GM21723 (cell line): ENCODE results near the gene RBM19.

ENCODE experiments used
- ATAC-seq: cut with Tn5 transposase; IDR thresholded peaks from one replicate; pipeline ENCODE4 v1.9.1; 2021; ENCODE audit warnings: mild to moderate bottlenecking, moderate library complexity; ENCODE audit not compliant: unreplicated experiment

The RBM19 gene

DNA sequence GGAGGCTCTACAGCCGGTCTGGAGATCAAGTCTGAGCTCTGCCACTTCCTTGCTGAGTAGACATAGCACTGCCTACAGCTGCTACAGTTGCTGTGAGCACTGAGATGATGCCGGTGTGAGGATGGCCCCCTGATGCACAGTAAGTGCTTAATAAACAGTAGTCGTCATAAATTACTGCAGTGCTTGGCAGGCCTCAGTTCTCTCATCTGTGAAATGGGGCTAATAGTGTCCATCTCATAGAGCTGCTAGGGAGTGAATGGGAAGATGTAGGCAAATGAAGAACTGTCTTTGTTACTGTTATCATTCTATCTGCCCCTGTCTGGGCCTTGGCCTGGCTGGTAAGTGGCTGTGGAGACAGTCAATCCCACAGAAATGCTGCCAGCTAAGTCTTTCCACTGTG is 124.3 kb downstream of the RBM19 start:
- ATAC-seq = no peak

DNA sequence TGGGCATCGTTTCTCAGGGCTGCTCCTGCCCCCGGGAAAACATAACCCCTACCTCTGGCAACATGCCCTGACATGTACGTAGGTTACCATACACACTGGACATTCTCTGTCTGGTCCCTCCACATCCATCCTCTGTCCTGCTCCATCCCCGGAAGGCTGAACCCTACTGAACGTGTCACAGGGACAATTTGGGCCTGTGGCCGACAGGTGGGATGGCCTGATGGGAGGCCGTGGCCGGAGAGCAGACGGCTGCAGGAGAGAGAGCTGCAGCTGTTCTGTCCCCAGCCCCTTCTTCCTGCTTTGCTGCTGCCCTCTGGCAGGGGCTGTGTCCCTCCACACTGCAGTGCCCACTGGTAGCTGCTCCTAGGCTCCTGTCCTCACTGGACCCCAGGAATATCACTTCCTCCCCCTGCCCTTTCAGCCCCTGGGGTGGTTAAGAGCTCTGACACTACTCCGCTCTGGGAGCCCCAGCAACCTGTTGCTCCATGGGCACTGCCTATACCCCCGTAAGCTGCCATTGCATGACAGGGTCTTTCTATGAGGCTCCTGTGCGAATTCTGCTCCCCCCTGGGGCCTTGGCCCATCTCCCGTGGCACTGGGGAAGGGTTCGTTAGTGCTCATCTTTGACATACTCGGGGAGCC is 125.6 kb downstream of the RBM19 start:
- ATAC-seq = no peak

GRCh38 chr12:113838896-113839295 is 127.2 kb downstream of the RBM19 start:
- ATAC-seq = no peak

GRCh38 chr12:113837528-113838296 is 128.4 kb downstream of the RBM19 start:
- ATAC-seq = no peak

DNA sequence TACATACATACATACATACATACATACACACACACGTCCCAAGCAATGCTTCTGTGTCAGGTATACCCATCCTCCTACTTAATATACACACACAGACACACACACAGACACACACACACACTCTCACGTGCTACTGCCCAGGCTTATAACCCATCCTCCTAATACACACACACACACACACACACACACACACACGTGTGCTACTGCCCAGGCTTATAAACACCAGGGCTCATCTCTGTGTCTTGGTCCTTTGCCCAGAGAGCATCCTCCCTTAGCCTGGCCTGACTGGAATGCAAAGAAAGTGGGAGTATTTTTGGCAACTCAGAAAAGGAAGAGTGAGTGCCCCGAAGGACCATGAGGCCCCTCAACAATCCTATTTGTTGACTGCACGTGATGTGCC is 129.0 kb downstream of the RBM19 start:
- ATAC-seq = no peak

- ATAC-seq = no peak
Measured at GRCh38 chr12:113835896-113836295, 130.2 kb downstream of the RBM19 start.

DNA sequence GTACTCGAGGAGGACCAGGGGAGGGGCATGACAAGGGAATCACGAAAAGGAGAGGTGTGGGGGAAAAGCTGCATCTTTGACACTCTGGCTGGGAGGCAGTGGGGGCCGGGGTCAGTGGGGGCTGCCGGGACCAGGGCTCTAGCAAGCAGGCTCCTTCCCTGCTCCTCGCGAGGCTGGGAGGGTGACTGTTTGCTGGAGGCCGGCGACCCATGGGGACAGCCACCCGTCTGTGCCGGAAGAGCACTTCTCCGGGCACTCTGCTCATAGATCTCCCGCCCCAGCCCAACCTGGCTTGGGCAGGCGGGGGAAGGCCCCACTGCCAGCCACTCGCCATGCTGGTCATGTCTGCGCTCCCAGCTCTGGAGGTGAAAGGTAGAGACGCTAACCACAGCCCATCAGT is 130.7 kb downstream of the RBM19 start:
- no peak for ATAC-seq

DNA sequence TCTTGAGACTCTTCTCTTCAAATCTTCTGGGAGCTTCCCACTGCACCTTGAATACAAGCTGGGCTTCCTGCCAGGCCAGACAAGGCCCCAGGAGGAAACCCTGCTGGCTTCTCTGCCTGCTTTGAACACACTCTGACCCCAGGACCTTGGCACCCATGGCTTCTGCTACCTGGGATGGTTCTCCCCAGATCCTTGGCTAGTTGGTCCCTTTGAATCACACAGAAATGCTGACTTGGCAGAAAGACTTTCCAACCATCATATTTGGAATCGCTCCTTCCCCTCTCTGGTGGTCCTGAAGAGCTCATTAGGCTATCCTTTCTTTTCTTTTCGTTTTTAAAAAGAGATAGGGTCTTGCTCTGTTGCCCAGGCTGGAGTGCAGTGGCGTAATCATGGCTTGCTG is 132.7 kb downstream of the RBM19 start:
- ATAC-seq = no peak

DNA sequence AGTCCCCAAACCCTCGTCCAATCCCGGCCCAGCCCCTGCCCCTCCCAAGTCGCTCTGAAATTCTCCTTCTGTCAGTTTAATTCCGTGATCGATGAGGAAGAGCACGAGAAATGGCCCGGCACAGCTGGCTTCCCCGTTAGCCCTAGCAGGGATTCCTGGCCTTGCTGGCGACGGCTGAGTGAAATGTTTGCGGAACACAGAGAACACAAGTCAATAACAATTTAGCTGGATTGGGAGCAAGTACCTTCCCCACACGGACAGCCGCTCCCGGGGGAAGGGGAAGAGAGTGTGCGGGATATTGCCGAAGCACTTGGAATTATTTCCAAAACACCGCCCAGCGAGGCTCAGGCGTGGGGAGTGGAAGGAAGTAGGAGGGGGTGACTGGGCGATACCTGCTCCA is 134.6 kb downstream of the RBM19 start:
- ATAC-seq = no peak

- no peak for ATAC-seq
Measured at GRCh38 chr12:113831016-113831415, 135.1 kb downstream of the RBM19 start.

- no peak for ATAC-seq
Measured at GRCh38 chr12:113829212-113829611, 136.9 kb downstream of the RBM19 start.

DNA sequence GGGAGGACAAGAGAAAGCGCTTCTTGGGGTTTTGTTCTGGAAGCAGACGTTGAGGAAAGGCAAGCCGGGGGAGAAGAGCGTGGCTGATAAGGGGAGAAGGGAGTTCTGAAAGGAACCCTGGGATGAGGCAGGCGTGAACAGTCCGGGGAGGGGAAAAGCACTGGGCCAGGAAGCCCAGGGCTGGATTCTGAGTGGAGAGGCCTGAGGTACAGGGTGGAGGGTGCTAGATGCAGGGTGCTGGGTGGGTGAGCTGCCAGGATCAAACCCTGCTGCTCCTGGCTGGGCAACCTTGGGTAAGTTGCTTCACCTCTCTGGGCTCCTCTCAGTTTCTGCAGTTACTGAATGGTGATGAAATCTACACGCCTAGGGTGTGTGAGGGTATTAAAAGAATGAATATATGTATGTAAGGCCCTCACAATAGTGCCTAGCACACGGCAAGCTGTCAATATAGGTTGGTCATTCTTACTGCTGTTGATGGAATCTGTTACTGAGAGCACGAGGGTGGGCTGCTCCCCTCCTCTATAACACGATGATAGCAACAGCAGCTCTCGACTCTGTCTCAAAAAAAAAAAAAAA is 138.5 kb downstream of the RBM19 start:
- ATAC-seq = no peak

DNA sequence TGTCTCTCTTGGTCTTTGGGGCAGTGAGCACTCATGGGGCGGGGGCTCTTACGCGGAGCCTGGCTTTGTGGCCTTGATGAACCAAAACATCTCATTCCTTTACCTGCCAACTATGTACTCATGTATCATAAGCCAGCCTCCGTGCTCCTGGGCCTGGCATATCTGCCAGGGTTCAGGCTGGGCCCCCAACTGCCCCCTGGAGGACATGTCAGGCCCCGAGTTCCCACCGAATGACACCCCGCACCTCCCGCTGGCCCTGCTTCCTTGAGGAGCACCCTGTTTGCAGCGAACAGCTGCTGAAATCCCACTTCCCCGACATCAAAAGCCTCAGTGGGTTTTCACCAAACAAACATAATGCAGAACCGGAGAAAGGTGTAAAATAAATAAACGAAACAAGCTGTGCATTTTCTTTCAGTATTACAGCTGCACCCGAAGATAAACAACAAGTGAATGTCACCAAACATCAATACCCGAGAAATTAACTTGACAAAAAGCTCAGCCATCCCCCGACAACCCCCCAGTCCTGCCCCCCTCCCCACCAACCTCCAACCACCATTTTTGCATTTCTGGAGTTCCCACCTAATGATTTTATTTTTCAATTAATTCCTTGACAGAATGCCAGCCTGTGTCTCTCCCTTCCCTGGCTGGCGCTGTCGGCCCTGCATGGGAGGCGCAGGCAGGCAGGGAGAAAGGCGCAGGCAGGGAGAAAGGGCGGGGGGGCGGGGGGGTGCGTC is 139.2 kb downstream of the RBM19 start:
- ATAC-seq = no peak

GRCh38 chr12:113825705-113826104 is 140.4 kb downstream of the RBM19 start:
- ATAC-seq = no peak

DNA sequence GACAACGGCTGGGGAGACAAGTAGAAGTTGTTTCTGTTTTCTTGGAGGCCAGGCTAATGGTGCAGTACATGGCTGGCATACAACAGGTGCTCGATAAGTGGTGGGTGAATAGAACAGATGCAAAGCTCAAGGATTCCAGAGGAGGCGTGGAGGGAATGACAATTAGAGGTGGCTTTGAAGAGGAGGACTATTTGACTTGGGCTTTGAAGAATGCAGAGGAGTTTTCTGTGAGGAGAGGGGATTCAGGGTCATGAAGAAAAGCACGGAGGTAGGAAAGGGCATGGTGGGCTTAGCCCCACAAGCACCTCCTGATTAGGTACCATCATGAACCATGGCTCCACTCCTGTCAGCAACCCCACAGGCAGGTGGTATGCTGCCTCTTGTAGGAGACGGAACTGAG is 142.3 kb downstream of the RBM19 start:
- ATAC-seq = no peak

GRCh38 chr12:113823016-113823415 is 143.1 kb downstream of the RBM19 start:
- ATAC-seq = no peak

DNA sequence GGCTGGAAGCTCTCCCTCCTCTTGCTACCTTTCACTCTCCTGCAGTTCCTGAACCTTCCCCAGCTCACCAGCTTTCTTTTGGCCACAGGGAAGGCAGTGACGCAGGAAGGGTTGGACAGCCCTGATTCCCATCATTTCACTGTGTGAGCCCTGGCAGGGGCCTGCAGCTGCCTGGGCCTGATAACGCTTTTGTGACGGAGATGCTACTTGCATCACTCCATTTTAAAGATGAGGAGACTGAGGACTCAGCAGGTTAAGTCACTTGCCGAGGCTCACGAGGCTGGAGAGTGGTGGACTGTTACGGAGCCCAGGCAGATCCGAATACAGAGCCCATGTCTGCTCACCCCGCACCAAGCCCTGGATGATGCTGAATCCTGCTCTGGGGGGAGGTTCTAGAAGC is 145.3 kb downstream of the RBM19 start:
- ATAC-seq = no peak

GRCh38 chr12:113820309-113820708 is 145.8 kb downstream of the RBM19 start:
- ATAC-seq = no peak

DNA sequence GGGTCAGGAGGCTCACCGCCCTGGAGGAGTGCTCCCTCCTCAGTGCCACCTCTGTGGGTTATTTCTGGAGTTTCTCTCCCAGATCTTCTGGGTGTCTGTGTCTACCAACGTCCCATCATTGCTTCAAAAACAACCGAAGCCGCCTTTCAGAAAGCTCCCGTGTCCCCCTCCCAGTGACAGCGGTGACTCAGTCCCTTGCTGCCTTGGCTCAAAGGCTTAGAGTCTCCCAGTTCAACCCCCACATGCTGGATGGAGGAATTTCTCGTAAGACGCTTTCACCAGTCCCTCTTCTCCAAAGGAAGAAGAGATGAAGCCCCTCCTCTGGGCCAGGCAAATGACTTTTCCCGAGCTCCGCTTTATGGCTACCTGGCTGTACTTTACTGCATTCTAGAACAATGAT is 146.6 kb downstream of the RBM19 start:
- no peak for ATAC-seq

- ATAC-seq = no peak
Measured at GRCh38 chr12:113818833-113819232, 147.3 kb downstream of the RBM19 start.

DNA sequence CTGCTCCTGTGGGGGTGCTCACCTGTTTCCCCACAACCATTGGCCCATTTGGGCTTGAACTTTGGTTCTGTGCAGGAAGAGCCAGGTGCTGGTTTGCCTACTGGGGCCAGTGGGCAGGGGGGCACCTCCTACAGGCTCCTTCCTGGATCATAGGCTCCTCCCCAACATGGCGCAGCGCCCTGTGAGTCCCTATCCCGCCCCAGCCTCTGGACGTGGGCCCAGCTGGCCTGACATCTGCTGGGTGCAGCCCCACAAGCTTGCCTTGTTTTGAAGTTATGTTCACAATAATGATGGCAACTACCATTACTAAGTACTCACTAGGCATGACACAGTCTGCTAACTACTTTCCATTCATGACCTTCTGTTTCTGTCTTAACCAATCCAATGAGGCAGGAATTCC is 147.8 kb downstream of the RBM19 start:
- no peak for ATAC-seq

DNA sequence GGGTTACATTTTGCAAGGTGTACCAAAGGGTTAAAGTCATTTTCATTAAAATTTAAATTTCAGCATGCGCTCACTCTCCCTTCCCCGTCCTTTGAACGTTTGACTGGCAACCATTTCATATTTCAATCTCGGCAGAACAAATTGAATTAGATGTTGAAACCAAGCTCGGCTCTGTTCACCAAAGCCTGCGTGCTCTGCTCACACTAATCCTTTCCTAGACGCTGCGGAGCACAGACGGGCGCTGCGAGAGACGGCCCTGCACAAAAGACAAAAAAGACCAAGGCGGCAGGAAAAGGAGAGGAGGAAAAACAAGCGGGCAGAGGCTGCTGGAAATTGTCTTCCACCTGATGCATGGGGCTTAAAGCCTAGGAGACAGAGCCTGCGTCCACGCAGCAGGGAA is 149.3 kb downstream of the RBM19 start:
- ATAC-seq = no peak
